ENCODE results near the gene TM7SF2. TPM values are rescaled to one million over a fixed set of nuclear protein-coding genes. Genes with fewer than 3 reads are reported as not detected.

The TM7SF2 gene
- total RNA-seq, 1 donor from 2014 or later, result 37.5 TPM

GRCh38 chr11:65156256-65156655, 44.6 kb downstream of the TM7SF2 start:
- no peak for DNase-seq (ENCODE audit: low spot score)

GRCh38 chr11:65156926-65157325, 45.3 kb downstream of the TM7SF2 start:
- no peak for DNase-seq (ENCODE audit: low spot score)

- no peak for DNase-seq (ENCODE audit: low spot score)
Measured at GRCh38 chr11:65157336-65157735, 45.7 kb downstream of the TM7SF2 start.

GRCh38 chr11:65159012-65159411, 47.3 kb downstream of the TM7SF2 start:
- DNase-seq (ENCODE audit: low spot score), result no peak

GRCh38 chr11:65160643-65161042, 49.0 kb downstream of the TM7SF2 start:
- no peak for DNase-seq (ENCODE audit: low spot score)

GRCh38 chr11:65163684-65164083, 52.0 kb downstream of the TM7SF2 start:
- DNase-seq (ENCODE audit: low spot score), result no peak

Other genes with a start within 250 kb of the TM7SF2 start
- 47.3 TPM for gene EHD1, start 233.3 kb upstream of the TM7SF2 start, total RNA-seq
- gene ATG2A, start 194.7 kb upstream of the TM7SF2 start, total RNA-seq, result 27.9 TPM
- gene PPP2R5B, start 187.2 kb upstream of the TM7SF2 start, total RNA-seq, result 18.9 TPM
- gene GPHA2, start 176.0 kb upstream of the TM7SF2 start, total RNA-seq, result not detected
- not detected for gene MAJIN, start 139.8 kb upstream of the TM7SF2 start, total RNA-seq
- gene BATF2, start 114.9 kb upstream of the TM7SF2 start, total RNA-seq, result 4.6 TPM
- gene ARL2, start 97.7 kb upstream of the TM7SF2 start, total RNA-seq, result 78.1 TPM
- gene SNX15, start 84.4 kb upstream of the TM7SF2 start, total RNA-seq, result 17.6 TPM
- 4.5 TPM for gene SAC3D1, start 70.7 kb upstream of the TM7SF2 start, total RNA-seq
- gene NAALADL1, start 53.3 kb upstream of the TM7SF2 start, total RNA-seq, result 10.3 TPM
- 1.9 TPM for gene CDCA5, start 27.8 kb upstream of the TM7SF2 start, total RNA-seq
- gene ZFPL1, start 27.6 kb upstream of the TM7SF2 start, total RNA-seq, result 33.7 TPM
- gene VPS51, start 15.7 kb upstream of the TM7SF2 start, total RNA-seq, result 131 TPM
- gene ZNHIT2, start 5.8 kb downstream of the TM7SF2 start, total RNA-seq, result 13.7 TPM
- gene FAU, start 10.3 kb downstream of the TM7SF2 start, total RNA-seq, result 999 TPM
- gene MRPL49, start 10.4 kb downstream of the TM7SF2 start, total RNA-seq, result 49.8 TPM
- 76.2 TPM for gene SYVN1, start 22.6 kb downstream of the TM7SF2 start, total RNA-seq
- gene SPDYC, start 58.4 kb downstream of the TM7SF2 start, total RNA-seq, result not detected
- gene CAPN1, start 70.1 kb downstream of the TM7SF2 start, total RNA-seq, result 598 TPM
- 12.2 TPM for gene POLA2, start 150.1 kb downstream of the TM7SF2 start, total RNA-seq
- 21.0 TPM for gene CDC42EP2, start 203.0 kb downstream of the TM7SF2 start, total RNA-seq
- 61.5 TPM for gene DPF2, start 222.0 kb downstream of the TM7SF2 start, total RNA-seq
- gene TIGD3, start 242.9 kb downstream of the TM7SF2 start, total RNA-seq, result not detected